Measurements from ENCODE around the gene ZBTB46.

- TF ChIP-seq ETV6 (CRISPR knock-in tag; IDR thresholded peaks at IDR 0.05) (no peak), TP53 (CRISPR knock-in tag; IDR thresholded peaks at IDR 0.05) (no peak), CBFB (CRISPR knock-in tag; IDR thresholded peaks at IDR 0.05; ENCODE audit: low read depth) (no peak), E2F4 (CRISPR knock-in tag; IDR thresholded peaks at IDR 0.05; ENCODE audit: borderline replicate concordance, low read depth) (no peak), MAX (CRISPR knock-in tag; IDR thresholded peaks at IDR 0.05) (no peak; the same call in 1 of the 2 replicates), CREB1 (CRISPR knock-in tag; IDR thresholded peaks at IDR 0.05) (no peak), ZNF121 (CRISPR knock-in tag; IDR thresholded peaks at IDR 0.05) (no peak), ATF6 (CRISPR knock-in tag; IDR thresholded peaks at IDR 0.05) (no peak), KAT7 (CRISPR knock-in tag; IDR thresholded peaks at IDR 0.05; ENCODE audit: borderline replicate concordance) (no peak)
- TF ChIP-seq, protein P1, sequence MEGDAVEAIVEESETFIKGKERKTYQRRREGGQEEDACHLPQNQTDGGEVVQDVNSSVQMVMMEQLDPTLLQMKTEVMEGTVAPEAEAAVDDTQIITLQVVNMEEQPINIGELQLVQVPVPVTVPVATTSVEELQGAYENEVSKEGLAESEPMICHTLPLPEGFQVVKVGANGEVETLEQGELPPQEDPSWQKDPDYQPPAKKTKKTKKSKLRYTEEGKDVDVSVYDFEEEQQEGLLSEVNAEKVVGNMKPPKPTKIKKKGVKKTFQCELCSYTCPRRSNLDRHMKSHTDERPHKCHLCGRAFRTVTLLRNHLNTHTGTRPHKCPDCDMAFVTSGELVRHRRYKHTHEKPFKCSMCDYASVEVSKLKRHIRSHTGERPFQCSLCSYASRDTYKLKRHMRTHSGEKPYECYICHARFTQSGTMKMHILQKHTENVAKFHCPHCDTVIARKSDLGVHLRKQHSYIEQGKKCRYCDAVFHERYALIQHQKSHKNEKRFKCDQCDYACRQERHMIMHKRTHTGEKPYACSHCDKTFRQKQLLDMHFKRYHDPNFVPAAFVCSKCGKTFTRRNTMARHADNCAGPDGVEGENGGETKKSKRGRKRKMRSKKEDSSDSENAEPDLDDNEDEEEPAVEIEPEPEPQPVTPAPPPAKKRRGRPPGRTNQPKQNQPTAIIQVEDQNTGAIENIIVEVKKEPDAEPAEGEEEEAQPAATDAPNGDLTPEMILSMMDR (IDR thresholded peaks at IDR 0.05), result no peak
- TF ChIP-seq, protein P2, sequence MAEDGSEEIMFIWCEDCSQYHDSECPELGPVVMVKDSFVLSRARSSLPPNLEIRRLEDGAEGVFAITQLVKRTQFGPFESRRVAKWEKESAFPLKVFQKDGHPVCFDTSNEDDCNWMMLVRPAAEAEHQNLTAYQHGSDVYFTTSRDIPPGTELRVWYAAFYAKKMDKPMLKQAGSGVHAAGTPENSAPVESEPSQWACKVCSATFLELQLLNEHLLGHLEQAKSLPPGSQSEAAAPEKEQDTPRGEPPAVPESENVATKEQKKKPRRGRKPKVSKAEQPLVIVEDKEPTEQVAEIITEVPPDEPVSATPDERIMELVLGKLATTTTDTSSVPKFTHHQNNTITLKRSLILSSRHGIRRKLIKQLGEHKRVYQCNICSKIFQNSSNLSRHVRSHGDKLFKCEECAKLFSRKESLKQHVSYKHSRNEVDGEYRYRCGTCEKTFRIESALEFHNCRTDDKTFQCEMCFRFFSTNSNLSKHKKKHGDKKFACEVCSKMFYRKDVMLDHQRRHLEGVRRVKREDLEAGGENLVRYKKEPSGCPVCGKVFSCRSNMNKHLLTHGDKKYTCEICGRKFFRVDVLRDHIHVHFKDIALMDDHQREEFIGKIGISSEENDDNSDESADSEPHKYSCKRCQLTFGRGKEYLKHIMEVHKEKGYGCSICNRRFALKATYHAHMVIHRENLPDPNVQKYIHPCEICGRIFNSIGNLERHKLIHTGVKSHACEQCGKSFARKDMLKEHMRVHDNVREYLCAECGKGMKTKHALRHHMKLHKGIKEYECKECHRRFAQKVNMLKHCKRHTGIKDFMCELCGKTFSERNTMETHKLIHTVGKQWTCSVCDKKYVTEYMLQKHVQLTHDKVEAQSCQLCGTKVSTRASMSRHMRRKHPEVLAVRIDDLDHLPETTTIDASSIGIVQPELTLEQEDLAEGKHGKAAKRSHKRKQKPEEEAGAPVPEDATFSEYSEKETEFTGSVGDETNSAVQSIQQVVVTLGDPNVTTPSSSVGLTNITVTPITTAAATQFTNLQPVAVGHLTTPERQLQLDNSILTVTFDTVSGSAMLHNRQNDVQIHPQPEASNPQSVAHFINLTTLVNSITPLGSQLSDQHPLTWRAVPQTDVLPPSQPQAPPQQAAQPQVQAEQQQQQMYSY (CRISPR knock-in tag; IDR thresholded peaks at IDR 0.05), result no peak
Observed at GRCh38 chr20:63741354-63741675, 89.7 kb downstream of the ZBTB46 start.
